H1 (cell line): ENCODE results near the gene IPO13. TPM values are rescaled to one million over a fixed set of nuclear protein-coding genes. Genes with fewer than 3 reads are reported as not detected.

Experiments
- BCL11A ChIP-seq, 2 experiments: IDR thresholded peaks; one replicate each; pipeline ENCODE4 v1.6.1; 2011; ENCODE audit warnings: low read depth in 2 of 2, low read length in 2 of 2, mild to moderate bottlenecking in 2 of 2
- GTF2F1 ChIP-seq: IDR thresholded peaks from 2 replicates; pipeline ENCODE4 v1.6.1; 2012; ENCODE audit warnings: low read depth, low read length, improper control_type of control experiment, borderline replicate concordance
- JUND ChIP-seq: IDR thresholded peaks from 2 replicates; pipeline ENCODE4 v1.6.1; 2011; ENCODE audit warnings: mild to moderate bottlenecking, improper control_type of control experiment, low read length
- POLR2A ChIP-seq, 2 experiments: IDR thresholded peaks; 1 replicate in 1 of 2; 2 replicates in 1 of 2; pipeline ENCODE4 v1.6.1; 2011; ENCODE audit warnings: low read depth in 2 of 2, low read length in 2 of 2, mild to moderate bottlenecking in 2 of 2; ENCODE audit errors: control extremely low read depth in 1 of 2
- SIRT6 ChIP-seq: IDR thresholded peaks from one replicate; pipeline ENCODE4 v1.7.1; 2012; ENCODE audit warnings: low read length, inconsistent platforms
- SRF ChIP-seq: IDR thresholded peaks from 2 replicates; pipeline ENCODE4 v1.6.1; 2011; ENCODE audit warnings: mild to moderate bottlenecking, low read depth, low read length, moderate library complexity
- TCF12 ChIP-seq: IDR thresholded peaks from 2 replicates; pipeline ENCODE4 v1.6.1; 2011; ENCODE audit warnings: low read depth, mild to moderate bottlenecking, low read length
- polyA plus RNA-seq, 7 experiments: library from polyadenylated mRNA; depleted of rRNA in 3 of 7; stranded (reverse) in 5 of 7; unstranded in 2 of 7; fragments of >200 nt in 5 of 7; fragments of 200-250 nt in 2 of 7; gene quantifications; 1 replicate in 5 of 7; 2 replicates in 1 of 7; 4 replicates in 1 of 7; pipeline versions ENCODE4 v1.2.1 to v1.2.3, GENCODE V29; 2011 to 2013; ENCODE audit warnings: missing spikeins in 2 of 7, mixed read lengths in 2 of 7
- total RNA-seq: library from RNA; stranded (reverse); fragmentation: NEBNext Ultra II Directional; extraction: Animal tissue kit (Norgen Biotek cat#: 25700); gene quantifications from 2 replicates; pipeline ENCODE4 v1.2.1, GENCODE V29; 2021

IPO13 gene
- total and polyA plus RNA-seq, 2 of the 8 experiments (the other 6 are each of a cell fraction or from before 2014, with no cell fraction given): 23.0 to 27.0 TPM

DNA sequence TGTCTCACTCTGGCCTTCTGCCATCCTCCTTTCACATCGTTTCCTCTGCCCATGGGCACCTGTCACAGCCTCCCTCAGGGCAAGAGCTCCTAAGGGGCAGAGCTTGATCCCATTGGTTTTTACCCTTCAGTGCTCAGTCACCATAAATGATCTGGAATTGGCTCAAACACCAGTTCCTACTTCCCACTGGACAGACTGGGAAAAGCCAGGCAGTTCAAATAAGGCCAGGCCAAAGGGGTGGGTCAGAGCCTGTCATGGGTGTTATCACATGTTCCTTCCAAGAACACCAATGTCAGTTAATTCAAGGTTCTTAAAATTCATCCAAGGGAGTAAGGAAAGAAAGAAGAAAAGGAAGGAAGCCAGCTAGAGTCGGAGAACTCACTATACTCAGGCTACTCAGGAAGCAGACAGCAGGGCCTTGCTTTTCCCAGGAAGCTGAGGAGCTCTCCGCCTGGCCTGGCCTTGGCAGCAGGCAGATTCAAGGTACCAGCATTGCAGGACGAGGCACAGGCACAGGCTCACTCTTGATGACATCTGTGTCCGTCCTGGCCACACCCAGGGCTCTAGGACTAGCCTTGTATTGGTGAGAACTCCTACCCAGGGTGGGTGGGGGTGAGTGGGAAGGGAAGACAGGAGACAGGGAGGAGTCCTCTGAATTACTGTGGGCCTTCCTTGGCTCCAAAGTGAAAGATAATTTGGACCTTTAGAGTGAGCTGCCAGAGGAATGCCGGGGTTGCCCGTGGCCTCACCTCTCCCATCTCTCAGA lies 45.4 kb upstream of the IPO13 start (continued):
- TF ChIP-seq GTF2F1: no peak
- TF ChIP-seq SRF: no peak
- no peak for TF ChIP-seq TCF12
- no peak for TF ChIP-seq POLR2A (IDR thresholded peaks at IDR 0.05; ENCODE audit: control extremely low read depth in 1 of 2, low read depth in 2 of 2, low read length in 2 of 2)
- TF ChIP-seq BCL11A (IDR thresholded peaks at IDR 0.05; ENCODE audit: low read depth in 2 of 2, low read length in 2 of 2): no peak
- no peak for TF ChIP-seq JUND
- no peak for TF ChIP-seq SIRT6
